Heart right ventricle (tissue), 16 donors: ENCODE measurements around the gene SCARB1. TPM values are rescaled to one million over a fixed set of nuclear protein-coding genes. Genes with fewer than 3 reads are reported as not detected.

Experiments
- ATAC-seq, 8 donors: fragments of 200-7000 bp; cut with Tn5 transposase; one replicate each; pipeline ENCODE4 v1.9.1; 2020; ENCODE audit warnings: mild to moderate bottlenecking in 8 of 8, moderate library complexity in 8 of 8, moderate number of reproducible peaks in 1 of 8
- DNase-seq, 2 donors: peaks; one replicate each; pipeline ENCODE4 v3.0.0-alpha.2; 2020
- H3K27ac ChIP-seq, 10 donors: fragments of 200-600 bp; sonication (generic) in 2 of 10; one replicate each; pipeline versions ENCODE4 v1.5.0 to v1.8.0; 2020 to 2022; ENCODE audit warnings: mild to moderate bottlenecking in 3 of 10
- H3K27me3 ChIP-seq, 7 donors: fragments of 200-600 bp; one replicate each; pipeline ENCODE4 v1.8.0; 2021 to 2022; ENCODE audit warnings: mild to moderate bottlenecking in 2 of 7
- H3K36me3 ChIP-seq, 9 donors: fragments of 200-600 bp; sonication (generic) in 1 of 9; one replicate each; pipeline versions ENCODE4 v1.5.0 to v1.8.0; 2020 to 2022; ENCODE audit warnings: mild to moderate bottlenecking in 2 of 9
- H3K4me1 ChIP-seq, 9 donors: fragments of 200-600 bp; sonication (generic) in 1 of 9; one replicate each; pipeline versions ENCODE4 v1.5.0 to v1.8.0; 2020 to 2022; ENCODE audit warnings: mild to moderate bottlenecking in 4 of 9
- H3K4me3 ChIP-seq, 10 donors: fragments of 200-600 bp; sonication (generic) in 2 of 10; one replicate each; pipeline versions ENCODE4 v1.5.0 to v1.8.0; 2020 to 2022; ENCODE audit warnings: mild to moderate bottlenecking in 7 of 10, moderate library complexity in 2 of 10
- H3K9me3 ChIP-seq, 11 donors: fragments of 200-600 bp in 10 of 11; sonication (generic) in 2 of 11; one replicate each; pipeline versions ENCODE4 v1.5.0 to v1.8.0; 2013 to 2022; ENCODE audit warnings: mild to moderate bottlenecking in 2 of 11, control low read depth in 1 of 11, moderate library complexity in 1 of 11
- WGBS, 2 donors: extraction: QIAGEN DNeasy Blood & Tissue Kit; methylation state at CpG; one replicate each; pipeline ENCODE4 v1.1.7; 2013; ENCODE audit warnings: inconsistent platforms in 1 of 2; 5-methylcytosine and 5-hydroxymethylcytosine counted together
- intact Hi-C, 10 donors: fragments of 100-400 bp; cut with DNase I; formaldehyde crosslinking; loops; one replicate each; pipeline versions ENCODE4 v1.11.1 to v1.14.2; 2022
- polyA plus RNA-seq, 2 donors: library from polyadenylated mRNA; stranded (reverse); fragments of 200-250 nt; gene quantifications; one replicate each; pipeline ENCODE4 v1.2.3, GENCODE V29; 2013
- total RNA-seq, 10 donors: library from RNA; stranded (reverse); fragmentation: NEBNext Ultra II Directional in 3 of 10; extraction: Animal tissue kit (Norgen Biotek cat#: 25700) in 3 of 10; gene quantifications; one replicate each; pipeline versions ENCODE4 v1.2.1 to v1.2.4, GENCODE V29; 2021 to 2023
- TF ChIP-seq, protein P1 (sequence below), 9 donors: fragments of 200-600 bp; sonication (generic) in 2 of 9; IDR thresholded peaks; one replicate each; pipeline versions ENCODE4 v1.5.0 to v1.8.0; 2021 to 2022; ENCODE audit warnings: antibody characterized with exemption in 9 of 9, mild to moderate bottlenecking in 5 of 9, moderate library complexity in 1 of 9
- donor health status: Arrhythmogenic right ventricular cardiomyopathy.
- donor health status: ischemic (EF 13 %, LVEDD 7.1; RV severe dilation, severe dysfunction).
- donor health status: healthy with polysubstance abuse.
- donor health status: DM: no; HTN: yes; CAD: no.
- donor health status: DM: no; HTN: no; CAD: no.
- donor health status: ischemic (EF 25% LVEDD 6.9; RV normal size, moderate dysfunction).
- donor health status: ischemic (EF 25% LVEDD 5.7; RV mildly dilated, moderate dysfunction).
- donor health status: healthy.
- donor health status: DM: yes; HTN: yes; CAD: no.
- donor health status: Ischemic cardiomyopathy.
- donor health status: ischemic (EF 35%, LVEDD 5.7; RV mildly dilated, moderate dysfunction).
- donor health status: nonischemic (EF 11% LVEDD 7.7; RV severe dilation, severe dysfunction).
- donor health status: DM: yes; HTN: yes; CAD: no.
- donor health status: PGD.
- donor health status: ischemic (EF 29% LVEDD 5.4; RV normal size, mild dysfunction).
- donor health status: nonischemic (EF 23%, LVEDD 6.1; RV moderate dilation, normal function).

The SCARB1 gene
- total and polyA plus RNA-seq, 12 donors: 7.7 to 19.9 (median 11.5) TPM

DNA sequence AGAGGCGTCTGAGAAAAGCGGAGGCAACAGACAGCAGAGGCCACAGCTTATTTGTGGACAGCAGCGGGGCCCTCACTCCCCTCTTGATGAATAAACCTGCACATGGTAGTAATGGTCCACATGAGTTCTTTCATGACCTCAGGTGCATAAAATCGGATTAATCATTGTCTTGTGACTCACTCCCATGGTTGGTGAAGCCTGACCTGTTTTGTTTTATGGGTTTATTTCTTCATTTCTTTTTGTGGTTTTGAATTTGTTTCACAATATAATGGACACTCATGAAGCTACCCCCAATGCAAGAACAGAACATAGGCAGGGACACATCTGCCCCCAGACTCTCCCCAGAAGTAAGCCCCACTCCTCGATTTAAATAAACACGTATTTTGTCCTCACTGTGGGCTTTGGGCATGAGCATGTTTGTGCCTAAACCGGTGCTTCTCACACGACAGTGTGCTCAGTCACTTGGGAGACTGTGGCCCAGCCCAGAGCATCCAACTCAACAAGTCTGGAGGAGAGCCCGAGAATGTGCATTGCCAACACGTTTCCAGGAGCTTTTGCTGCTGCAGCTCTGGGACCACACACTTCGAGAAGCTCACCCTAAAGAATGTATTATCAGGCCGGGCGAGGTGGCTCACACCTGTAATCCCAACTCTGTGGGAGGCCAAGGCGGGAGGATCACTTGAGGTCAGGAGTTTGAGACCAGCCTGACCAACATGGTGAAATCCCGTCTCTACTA lies 116.1 kb downstream of the SCARB1 start:
- H3K27ac ChIP-seq: peak overlapping the region in 4 of 10 donors; percentile 2 to 90 (median 88)
- no peak overlapping the region for H3K4me3 ChIP-seq
- H3K27me3 ChIP-seq: no peaks in the 10 kb centered on the region
- no peaks in the 10 kb centered on the region for H3K36me3 ChIP-seq
- DNase-seq: no peak
- TF ChIP-seq, protein P1, sequence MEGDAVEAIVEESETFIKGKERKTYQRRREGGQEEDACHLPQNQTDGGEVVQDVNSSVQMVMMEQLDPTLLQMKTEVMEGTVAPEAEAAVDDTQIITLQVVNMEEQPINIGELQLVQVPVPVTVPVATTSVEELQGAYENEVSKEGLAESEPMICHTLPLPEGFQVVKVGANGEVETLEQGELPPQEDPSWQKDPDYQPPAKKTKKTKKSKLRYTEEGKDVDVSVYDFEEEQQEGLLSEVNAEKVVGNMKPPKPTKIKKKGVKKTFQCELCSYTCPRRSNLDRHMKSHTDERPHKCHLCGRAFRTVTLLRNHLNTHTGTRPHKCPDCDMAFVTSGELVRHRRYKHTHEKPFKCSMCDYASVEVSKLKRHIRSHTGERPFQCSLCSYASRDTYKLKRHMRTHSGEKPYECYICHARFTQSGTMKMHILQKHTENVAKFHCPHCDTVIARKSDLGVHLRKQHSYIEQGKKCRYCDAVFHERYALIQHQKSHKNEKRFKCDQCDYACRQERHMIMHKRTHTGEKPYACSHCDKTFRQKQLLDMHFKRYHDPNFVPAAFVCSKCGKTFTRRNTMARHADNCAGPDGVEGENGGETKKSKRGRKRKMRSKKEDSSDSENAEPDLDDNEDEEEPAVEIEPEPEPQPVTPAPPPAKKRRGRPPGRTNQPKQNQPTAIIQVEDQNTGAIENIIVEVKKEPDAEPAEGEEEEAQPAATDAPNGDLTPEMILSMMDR (IDR thresholded peaks at IDR 0.05): no peak
- 90% methylated on average over 15 of the region's 15 CpGs for WGBS, 2 donors
- no peak for ATAC-seq
- peaks cover 6 to 42% (median 24%) of the 10 kb centered on the region in 9 donors for H3K4me1 ChIP-seq
- H3K9me3 ChIP-seq: no peaks in the 10 kb centered on the region
- intact Hi-C loops: loop anchor here in 4 of 10 donors (5.0 kb wide), 5 partner anchors 45 to 180 kb away; partner anchors contain the start of gene NCOR2 (in 1 of the 4)

DNA sequence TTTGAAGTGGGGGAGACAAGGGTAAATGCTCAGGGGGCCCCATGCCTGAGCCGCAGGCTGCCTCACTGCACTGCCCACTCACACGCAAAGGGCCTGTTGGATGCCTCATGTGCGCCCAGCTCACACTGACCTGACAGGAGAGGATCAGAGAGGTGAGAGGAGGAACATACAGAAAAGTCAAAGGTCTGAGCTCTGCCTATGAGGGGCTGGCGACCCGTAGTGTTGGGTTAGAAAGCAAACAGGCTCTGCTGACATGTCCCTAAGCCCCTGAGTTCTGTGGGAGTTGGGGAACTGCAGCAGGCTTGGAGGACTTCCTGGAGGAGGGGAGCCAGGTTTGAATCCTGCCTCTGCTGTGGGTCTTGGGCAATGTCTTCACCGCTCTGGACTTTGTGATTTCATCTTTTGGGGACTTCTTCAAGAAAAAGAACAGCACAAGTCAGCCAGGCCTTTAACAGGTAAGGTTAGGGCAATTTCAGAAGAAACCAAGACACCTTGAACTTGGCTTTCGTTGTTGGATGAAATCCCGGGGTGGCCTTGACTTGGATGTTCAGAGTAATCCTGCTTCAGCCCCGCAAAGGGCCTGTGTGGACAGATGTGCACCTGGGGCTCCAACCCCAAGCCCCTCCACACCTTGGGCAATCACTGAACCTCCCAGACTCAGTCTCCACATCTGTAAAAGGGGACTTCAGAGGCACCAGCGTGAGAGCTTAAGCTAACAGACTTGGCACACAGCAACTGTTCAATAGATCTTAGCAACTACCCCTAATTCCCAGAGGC lies 116.8 kb downstream of the SCARB1 start:
- 94 to 99% methylated on average over 10 of the region's 10 CpGs for WGBS, 2 donors
- intact Hi-C loops: loop anchor here in 4 of 10 donors (5.0 kb wide), 5 partner anchors 45 to 180 kb away; partner anchors contain the start of gene NCOR2 (in 1 of the 4)
- no peaks in the 10 kb centered on the region for H3K36me3 ChIP-seq
- H3K4me3 ChIP-seq: no peak overlapping the region
- TF ChIP-seq, protein P1 (IDR thresholded peaks at IDR 0.05): no peak
- ATAC-seq (no peak), DNase-seq (no peak)
- peak overlapping the region in 9 of 10 donors; percentile 72 to 91 (median 88) for H3K27ac ChIP-seq
- no peaks in the 10 kb centered on the region for H3K9me3 ChIP-seq
- peaks cover 6 to 36% (median 20%) of the 10 kb centered on the region in 9 donors for H3K4me1 ChIP-seq
- no peaks in the 10 kb centered on the region for H3K27me3 ChIP-seq

DNA sequence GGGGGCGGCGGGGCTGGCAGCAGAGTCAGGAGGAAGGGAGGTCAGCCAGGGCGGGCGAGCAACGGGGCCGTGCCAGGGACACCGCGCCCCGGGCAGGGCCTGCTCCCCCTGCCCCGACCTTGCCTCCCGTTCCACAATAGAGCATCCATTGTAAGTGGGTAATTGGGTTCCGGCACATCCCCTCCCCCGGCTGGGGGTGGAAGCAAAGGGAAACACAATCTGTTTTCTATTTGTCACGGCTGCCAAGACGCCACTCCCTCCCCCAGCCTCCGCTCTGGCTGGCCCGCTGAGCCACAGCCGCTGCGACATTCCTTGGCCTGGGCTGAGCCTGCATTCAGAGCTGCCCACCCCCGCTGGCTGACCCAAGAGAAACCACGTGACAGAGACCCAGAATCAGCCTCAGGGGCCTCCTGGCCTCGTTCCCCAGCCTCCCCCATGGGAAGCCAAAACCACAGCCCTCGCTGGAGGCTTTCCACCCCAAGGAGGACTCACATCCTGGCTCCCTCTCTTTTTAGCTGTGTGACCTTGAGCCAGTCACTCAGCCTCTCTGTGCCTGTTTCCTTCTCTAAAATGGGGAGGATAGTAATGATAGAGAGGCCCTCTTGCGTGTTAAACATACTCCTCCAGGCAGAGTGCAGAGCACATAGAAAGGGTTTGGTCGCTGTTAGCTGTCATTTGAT lies 117.6 kb downstream of the SCARB1 start:
- ATAC-seq (peak; percentile 95 to 97 (median 96)), DNase-seq (peak; percentile 92 to 95)
- Histone ChIP-seq H3K27me3 (no peaks in the 10 kb centered on the region), H3K9me3 (no peaks in the 10 kb centered on the region), H3K27ac (peak overlapping the region; percentile 59 to 91 (median 88)), H3K36me3 (no peaks in the 10 kb centered on the region), H3K4me1 (peaks cover 6 to 42% (median 22%) of the 10 kb centered on the region in 9 donors), H3K4me3 (peak overlapping the region in 5 of 10 donors; percentile 4 to 24 (median 7))
- intact Hi-C loops: loop anchor here in 4 of 10 donors (5.0 kb wide), 5 partner anchors 44 to 179 kb away; partner anchors contain the start of gene NCOR2 (in 1 of the 4)
- WGBS, 2 donors: 6 to 8% methylated on average over 25 of the region's 25 CpGs
- TF ChIP-seq, protein P1 (IDR thresholded peaks at IDR 0.05): no peak
